Measurements from ENCODE around the gene ZBTB32. TPM values are rescaled to one million over a fixed set of nuclear protein-coding genes. Genes with fewer than 3 reads are reported as not detected.

Gene ZBTB32
- total RNA-seq, 1 experiment from 2014 or later, result not detected

GRCh38 chr19:35656700-35657099 is 47.7 kb upstream of the ZBTB32 start:
- no peaks in the 10 kb centered on the region for H4K20me1 ChIP-seq (ENCODE audit: low read length)
- H3K4me3 ChIP-seq (ENCODE audit: low read length), result no peak overlapping the region
- no peaks in the 10 kb centered on the region for H3K4me1 ChIP-seq (ENCODE audit: insufficient read depth, low read length)
- H3K36me3 ChIP-seq (ENCODE audit: low read depth, low read length), result peaks cover 8% of the 10 kb centered on the region
- H3K9me3 ChIP-seq (ENCODE audit: low read length), result no peaks in the 10 kb centered on the region
- no peaks in the 10 kb centered on the region for H3K79me2 ChIP-seq (ENCODE audit: low read length)
- ATAC-seq (no peak), DNase-seq (no peak)
- ChIA-PET POLR2A (ENCODE audit: unreplicated experiment) (no interaction called here), CTCF (no interaction called here)
- no peak overlapping the region for H3K9ac ChIP-seq (ENCODE audit: low read length)
- no TSS peak for BruUV-seq (replicated peaks)
- H3K9me2 ChIP-seq (replicated peaks; ENCODE audit: low read length), result no peaks in the 10 kb centered on the region
- H2AFZ ChIP-seq (ENCODE audit: low read length), result no peak overlapping the region
- no peak overlapping the region for H3K4me2 ChIP-seq (ENCODE audit: low read length)
- no peak overlapping the region for H3K27ac ChIP-seq (ENCODE audit: low read length)
- TF ChIP-seq, protein P1, sequence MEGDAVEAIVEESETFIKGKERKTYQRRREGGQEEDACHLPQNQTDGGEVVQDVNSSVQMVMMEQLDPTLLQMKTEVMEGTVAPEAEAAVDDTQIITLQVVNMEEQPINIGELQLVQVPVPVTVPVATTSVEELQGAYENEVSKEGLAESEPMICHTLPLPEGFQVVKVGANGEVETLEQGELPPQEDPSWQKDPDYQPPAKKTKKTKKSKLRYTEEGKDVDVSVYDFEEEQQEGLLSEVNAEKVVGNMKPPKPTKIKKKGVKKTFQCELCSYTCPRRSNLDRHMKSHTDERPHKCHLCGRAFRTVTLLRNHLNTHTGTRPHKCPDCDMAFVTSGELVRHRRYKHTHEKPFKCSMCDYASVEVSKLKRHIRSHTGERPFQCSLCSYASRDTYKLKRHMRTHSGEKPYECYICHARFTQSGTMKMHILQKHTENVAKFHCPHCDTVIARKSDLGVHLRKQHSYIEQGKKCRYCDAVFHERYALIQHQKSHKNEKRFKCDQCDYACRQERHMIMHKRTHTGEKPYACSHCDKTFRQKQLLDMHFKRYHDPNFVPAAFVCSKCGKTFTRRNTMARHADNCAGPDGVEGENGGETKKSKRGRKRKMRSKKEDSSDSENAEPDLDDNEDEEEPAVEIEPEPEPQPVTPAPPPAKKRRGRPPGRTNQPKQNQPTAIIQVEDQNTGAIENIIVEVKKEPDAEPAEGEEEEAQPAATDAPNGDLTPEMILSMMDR (conservative IDR thresholded peaks at IDR 0.05; ENCODE audit: low read depth, low read length), result no peak
- TF ChIP-seq EZH2 (IDR thresholded peaks at IDR 0.05; ENCODE audit: low read length, unreplicated experiment), result no peak
- no peak for TF ChIP-seq EZH2phosphoT487 (IDR thresholded peaks at IDR 0.05; ENCODE audit: borderline replicate concordance, low read length)
- intact Hi-C loops (cut with micrococcal nuclease), result no loop called here
- no peaks in the 10 kb centered on the region for H3K27me3 ChIP-seq (ENCODE audit: low read length)
- H3F3A ChIP-seq (ENCODE audit: low read length, unreplicated experiment), result no peaks in the 10 kb centered on the region

- ATAC-seq (no peak), DNase-seq (peak; percentile 18)
- Histone ChIP-seq H3F3A (ENCODE audit: low read length, unreplicated experiment) (no peaks in the 10 kb centered on the region), H3K9ac (ENCODE audit: low read length) (no peak overlapping the region), H3K27ac (ENCODE audit: low read length) (no peak overlapping the region), H3K4me1 (ENCODE audit: insufficient read depth, low read length) (no peaks in the 10 kb centered on the region), H3K9me3 (ENCODE audit: low read length) (no peaks in the 10 kb centered on the region), H3K4me2 (ENCODE audit: low read length) (no peak overlapping the region), H2AFZ (ENCODE audit: low read length) (no peak overlapping the region), H3K36me3 (ENCODE audit: low read depth, low read length) (peaks cover 8% of the 10 kb centered on the region), H3K79me2 (ENCODE audit: low read length) (no peaks in the 10 kb centered on the region), H3K9me2 (replicated peaks; ENCODE audit: low read length) (no peaks in the 10 kb centered on the region), H3K4me3 (ENCODE audit: low read length) (no peak overlapping the region), H4K20me1 (ENCODE audit: low read length) (no peaks in the 10 kb centered on the region), H3K27me3 (ENCODE audit: low read length) (no peaks in the 10 kb centered on the region)
- POLR2A ChIA-PET (ENCODE audit: unreplicated experiment), result no interaction called here
- CTCF ChIA-PET, result no interaction called here
- TF ChIP-seq, protein P1 (conservative IDR thresholded peaks at IDR 0.05; ENCODE audit: low read depth, low read length), result 0 out of 2 replicates have a peak, but pooled peaks have one; percentile 20
- TF ChIP-seq EZH2phosphoT487 (IDR thresholded peaks at IDR 0.05; ENCODE audit: borderline replicate concordance, low read length), result no peak
- intact Hi-C loops (cut with micrococcal nuclease), result no loop called here
- BruUV-seq (replicated peaks), result no TSS peak
Measured at GRCh38 chr19:35657904-35658700, 46.3 kb upstream of the ZBTB32 start.

DNA sequence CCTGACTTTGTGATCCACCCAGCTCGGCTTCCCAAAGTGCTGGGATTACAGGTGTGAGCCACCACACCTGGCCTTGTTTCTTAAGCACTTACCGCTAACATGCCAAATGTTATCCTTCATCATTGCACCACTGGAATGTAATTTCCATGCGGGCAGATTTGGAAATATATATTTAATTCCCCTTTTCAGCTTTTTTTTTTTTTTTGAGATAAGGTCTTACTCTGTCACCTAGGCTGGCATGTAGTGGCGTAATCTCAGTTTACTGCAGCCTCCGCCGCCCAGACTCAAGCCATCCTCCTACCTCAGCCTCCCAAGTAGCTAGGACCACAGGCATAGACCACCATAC is 42.4 kb upstream of the ZBTB32 start:
- Histone ChIP-seq H3K4me3 (ENCODE audit: low read length) (no peak overlapping the region), H3K9me2 (replicated peaks; ENCODE audit: low read length) (no peaks in the 10 kb centered on the region), H3K79me2 (ENCODE audit: low read length) (no peaks in the 10 kb centered on the region), H4K20me1 (ENCODE audit: low read length) (no peaks in the 10 kb centered on the region), H3F3A (ENCODE audit: low read length, unreplicated experiment) (no peaks in the 10 kb centered on the region), H3K4me2 (ENCODE audit: low read length) (no peak overlapping the region), H3K27me3 (ENCODE audit: low read length) (no peaks in the 10 kb centered on the region), H3K4me1 (ENCODE audit: insufficient read depth, low read length) (no peaks in the 10 kb centered on the region), H2AFZ (ENCODE audit: low read length) (no peak overlapping the region), H3K9me3 (ENCODE audit: low read length) (no peaks in the 10 kb centered on the region), H3K36me3 (ENCODE audit: low read depth, low read length) (peaks cover 5% of the 10 kb centered on the region), H3K9ac (ENCODE audit: low read length) (no peak overlapping the region), H3K27ac (ENCODE audit: low read length) (no peak overlapping the region)
- ATAC-seq (no peak), DNase-seq (no peak)
- TF ChIP-seq, protein P1 (conservative IDR thresholded peaks at IDR 0.05; ENCODE audit: low read depth, low read length), result no peak
- no peak for TF ChIP-seq EZH2 (IDR thresholded peaks at IDR 0.05; ENCODE audit: low read length, unreplicated experiment)
- TF ChIP-seq EZH2phosphoT487 (IDR thresholded peaks at IDR 0.05; ENCODE audit: borderline replicate concordance, low read length), result no peak
- BruUV-seq (replicated peaks), result no TSS peak
- ChIA-PET CTCF (no interaction called here), POLR2A (ENCODE audit: unreplicated experiment) (no interaction called here)
- intact Hi-C loops (cut with micrococcal nuclease), result no loop called here
